Tibial nerve (tissue), 3 donors: ENCODE data around the gene DHX58.

Source experiments
- CTCF ChIP-seq, 5 experiments: fragments of 200-600 bp in 3 of 5; fragments of 450-650 bp in 2 of 5; sonication (generic) in 3 of 5; IDR thresholded peaks; one replicate each; pipeline ENCODE4 v1.5.1; 2016 to 2019; ENCODE audit warnings: antibody characterized with exemption in 5 of 5, mild to moderate bottlenecking in 3 of 5, moderate library complexity in 2 of 5
- POLR2A ChIP-seq, 2 donors: fragments of 450-650 bp; IDR thresholded peaks; one replicate each; pipeline ENCODE4 v1.6.1; 2017; ENCODE audit warnings: antibody characterized with exemption in 2 of 2, mild to moderate bottlenecking in 2 of 2, moderate library complexity in 2 of 2

GRCh38 chr17:42155614-42156045 is 43.1 kb upstream of the DHX58 start:
- TF ChIP-seq POLR2A (IDR thresholded peaks at IDR 0.05), result no peak
- TF ChIP-seq CTCF (IDR thresholded peaks at IDR 0.05), result no peak
